NCI-H226 (cell line): ENCODE data around the gene MUC15.
"Not testable (repeated sequence)": the region's sequence is repeated elsewhere in the genome, so short reads cannot be mapped to it uniquely, and the experiment has no call there.

Experiments
- DNase-seq: peaks from one replicate; pipeline ENCODE4 v3.0.0-alpha.2; 2015

The MUC15 gene

GRCh38 chr11:26571861-26572654 lies at the start of gene MUC15:
TSS of gene MUC15 (minus strand) at chr11:26572263. CDS start at chr11:26567094, 5,169 bp downstream.
- DNase-seq, result no peak

DNA sequence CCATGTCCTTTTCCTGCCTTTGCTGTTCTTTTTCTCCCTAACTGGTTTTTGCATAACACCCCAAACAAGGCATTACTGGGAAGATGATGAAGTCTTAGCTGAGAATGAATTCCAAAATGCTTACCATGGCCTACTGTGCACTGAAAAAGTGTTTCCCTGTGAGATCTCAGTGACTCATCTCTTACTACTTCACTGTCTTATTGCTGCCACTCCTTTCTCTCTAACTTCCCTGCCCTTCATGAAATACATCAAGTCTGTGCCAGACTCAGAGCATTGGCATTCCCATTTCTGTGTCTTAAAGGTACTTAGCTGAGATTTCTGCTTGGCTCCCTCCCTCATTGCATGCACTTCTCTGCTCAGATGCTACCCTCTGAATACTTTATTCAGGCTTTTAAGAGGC lies 49.1 kb upstream of the MUC15 start:
- DNase-seq, result peak; percentile 93

GRCh38 chr11:26620282-26621045 lies 48.4 kb upstream of the MUC15 start:
- no peak for DNase-seq

GRCh38 chr11:26618441-26618840 lies 46.4 kb upstream of the MUC15 start:
- no peak for DNase-seq

DNA sequence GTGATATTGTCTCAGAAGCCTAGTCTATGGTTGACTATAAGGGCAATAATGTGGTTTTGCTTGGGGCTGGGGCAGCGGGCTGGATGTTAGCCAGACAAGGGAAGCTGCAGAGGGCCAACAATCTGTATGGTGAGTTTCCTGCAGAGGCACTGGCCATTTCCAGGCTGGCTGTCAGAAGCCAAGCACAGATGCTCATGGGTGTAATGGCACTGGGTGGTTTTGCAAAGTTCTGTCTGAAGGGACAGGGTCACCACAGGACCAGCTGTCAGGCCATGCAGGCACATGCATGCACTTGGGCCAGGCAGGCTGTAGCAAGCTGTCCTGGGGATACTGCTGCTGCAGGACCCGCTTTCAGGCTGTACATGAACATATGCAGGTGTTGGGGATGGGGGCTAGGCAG lies 41.7 kb upstream of the MUC15 start:
- no peak for DNase-seq

GRCh38 chr11:26608507-26609146 lies 36.6 kb upstream of the MUC15 start:
- DNase-seq, result no peak

DNA sequence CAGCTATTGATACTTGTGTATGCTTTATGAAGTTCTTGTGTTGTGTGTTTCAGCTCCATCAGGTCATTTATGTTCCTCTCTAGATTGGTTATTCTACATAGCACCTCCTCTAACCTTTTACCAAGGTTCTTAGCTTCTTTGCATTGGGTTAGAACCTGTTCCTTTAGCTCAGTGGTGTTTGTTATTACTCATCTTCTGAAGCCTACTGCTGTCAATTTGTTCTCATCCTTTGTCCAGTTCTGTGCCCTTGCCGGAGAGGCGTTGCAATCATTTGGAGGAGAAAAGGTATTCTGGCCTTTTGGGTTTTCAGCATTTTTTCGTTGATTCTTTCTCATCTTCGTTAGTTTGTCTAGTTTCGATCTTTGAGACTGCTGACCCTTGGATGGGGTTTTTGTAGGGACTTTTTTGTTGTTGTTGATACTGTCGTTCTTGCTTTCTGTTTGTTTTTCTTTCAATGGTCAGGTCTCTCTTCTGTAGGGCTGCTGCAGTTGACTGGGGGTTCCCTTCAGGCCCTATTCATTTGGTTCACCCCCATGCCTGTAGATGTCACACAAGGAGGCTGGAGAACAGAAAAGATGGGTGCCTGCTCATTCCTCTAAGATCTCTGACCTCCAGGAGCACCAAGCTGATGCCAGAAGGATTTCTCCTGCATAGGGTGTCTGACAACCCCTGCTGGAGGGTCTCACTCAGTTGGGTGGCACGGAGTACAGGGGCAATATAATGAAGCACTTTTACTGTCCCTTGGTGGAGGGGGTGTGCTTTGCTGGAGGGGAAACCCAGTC lies 35.9 kb upstream of the MUC15 start:
- DNase-seq, result no peak

- DNase-seq, result no peak
These were observed 27.9 kb upstream of the MUC15 start for GRCh38 chr11:26599876-26600434.

GRCh38 chr11:26599425-26599824 lies 27.4 kb upstream of the MUC15 start:
- DNase-seq, result peak; percentile 2

GRCh38 chr11:26597899-26598298 lies 25.8 kb upstream of the MUC15 start:
- no peak for DNase-seq

DNA sequence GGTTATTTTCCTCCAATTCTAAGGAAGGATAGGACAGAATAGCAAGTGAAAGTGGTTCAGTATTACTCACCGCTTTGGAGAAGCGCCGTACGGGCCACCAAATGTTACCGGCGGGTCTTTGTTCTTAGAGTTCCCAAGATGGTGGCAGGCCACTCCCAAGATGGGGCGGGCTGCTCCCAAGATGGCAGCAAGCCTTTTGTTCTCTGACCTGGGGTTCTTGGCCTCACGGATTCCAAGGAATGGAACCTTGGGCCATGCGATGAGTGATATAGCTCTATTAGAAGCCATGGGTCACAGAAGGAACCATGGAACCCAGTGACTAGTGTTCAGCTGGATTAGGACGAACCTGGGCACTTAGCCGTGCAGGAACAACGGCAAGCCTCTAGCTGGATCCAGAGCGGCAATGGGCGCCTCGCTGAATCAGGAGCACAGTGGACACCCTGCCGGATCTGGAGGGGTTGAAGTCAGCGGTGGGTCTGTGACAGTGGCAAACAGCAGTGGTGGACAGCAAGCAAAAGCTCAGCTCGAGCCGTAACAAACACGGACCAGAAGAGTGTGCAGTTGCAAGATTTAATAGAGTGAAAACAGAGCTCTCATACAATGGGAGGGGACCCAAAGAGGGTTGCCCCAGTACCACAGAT lies 25.1 kb upstream of the MUC15 start:
- not testable (repeated sequence) for DNase-seq

GRCh38 chr11:26595207-26595865 lies 23.3 kb upstream of the MUC15 start:
- DNase-seq, result not testable (repeated sequence)

GRCh38 chr11:26593691-26594090 lies 21.6 kb upstream of the MUC15 start:
- DNase-seq, result no peak

DNA sequence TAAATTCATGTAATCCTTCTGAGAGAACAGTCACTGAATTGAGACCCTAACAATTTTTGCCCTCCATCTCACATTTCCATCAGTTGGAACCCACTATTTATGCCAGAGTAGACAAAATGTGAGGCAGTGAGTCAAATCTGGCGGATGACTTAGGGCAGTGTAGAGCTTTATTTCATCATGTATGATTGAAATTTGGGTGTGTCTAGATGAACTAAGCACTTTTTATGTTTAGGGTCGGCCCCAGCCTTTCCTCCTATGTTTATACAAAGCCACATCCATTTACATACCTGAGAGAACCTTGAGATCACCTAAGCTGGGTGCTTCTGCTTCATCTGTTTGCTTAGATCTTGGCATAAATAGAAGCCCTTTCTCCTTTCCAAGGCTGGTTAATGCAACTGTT lies 15.0 kb upstream of the MUC15 start:
- no peak for DNase-seq

DNA sequence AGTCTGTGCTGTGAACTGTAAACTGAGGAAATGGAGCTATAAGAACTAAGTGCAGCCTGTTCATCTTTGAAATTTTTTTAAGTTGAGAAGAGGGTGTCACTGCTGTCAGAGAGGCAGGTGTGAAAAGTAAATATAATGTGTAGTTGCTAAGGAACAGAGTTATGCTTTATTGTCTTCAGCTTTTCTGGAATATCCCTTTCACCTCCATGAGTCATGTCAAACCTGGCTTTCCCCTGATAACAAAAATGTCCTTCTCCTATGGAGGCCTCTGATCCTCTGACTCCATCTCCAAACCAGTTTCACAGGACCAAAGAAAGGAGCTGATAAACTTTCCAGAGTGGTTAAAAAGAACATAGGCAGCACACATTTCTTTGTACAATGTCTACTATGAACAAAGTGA lies 12.8 kb upstream of the MUC15 start:
- peak; percentile 1 for DNase-seq

DNA sequence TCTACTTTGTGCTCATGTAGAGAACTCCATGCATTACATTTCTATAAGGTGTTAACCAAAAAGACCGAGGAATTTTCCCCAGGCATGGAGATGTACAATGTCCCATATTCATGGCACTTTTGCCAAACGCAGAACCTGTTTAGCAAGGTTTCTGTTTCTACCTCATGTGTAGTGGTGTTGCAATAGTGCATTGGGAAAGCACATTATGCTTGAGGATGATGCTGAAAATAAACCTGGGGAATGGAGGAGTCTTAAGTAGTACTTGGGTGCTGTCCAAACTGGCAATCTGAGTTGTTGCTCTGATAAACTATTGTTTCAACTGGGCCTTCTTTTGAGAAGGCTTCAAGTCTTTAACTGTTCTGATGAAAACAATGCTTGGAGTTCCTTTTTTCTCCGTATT lies 11.5 kb upstream of the MUC15 start:
- DNase-seq, result peak; percentile 49

- no peak for DNase-seq
These were observed 8.9 kb upstream of the MUC15 start for GRCh38 chr11:26580929-26581328.

DNA sequence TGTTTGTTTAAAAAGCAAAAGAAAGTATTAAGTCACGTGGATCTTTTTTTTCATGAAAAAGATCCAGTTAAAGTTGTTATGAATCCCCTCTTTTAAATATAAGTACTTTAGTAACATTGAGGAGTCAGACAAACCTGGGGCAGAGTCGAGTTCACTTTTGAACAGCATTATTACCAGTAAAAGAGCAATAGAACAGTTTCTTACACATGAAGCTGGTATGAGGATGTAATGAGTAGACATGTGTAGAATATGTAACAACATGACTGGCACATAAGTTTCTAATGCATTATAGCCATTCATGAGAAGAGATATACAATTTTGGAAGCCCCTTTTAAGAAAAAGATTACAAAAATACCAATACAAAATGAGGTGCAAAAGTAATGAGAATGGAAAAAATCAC lies 7.6 kb upstream of the MUC15 start:
- no peak for DNase-seq

- no peak for DNase-seq
These were observed 7.1 kb upstream of the MUC15 start for GRCh38 chr11:26578998-26579661.

DNA sequence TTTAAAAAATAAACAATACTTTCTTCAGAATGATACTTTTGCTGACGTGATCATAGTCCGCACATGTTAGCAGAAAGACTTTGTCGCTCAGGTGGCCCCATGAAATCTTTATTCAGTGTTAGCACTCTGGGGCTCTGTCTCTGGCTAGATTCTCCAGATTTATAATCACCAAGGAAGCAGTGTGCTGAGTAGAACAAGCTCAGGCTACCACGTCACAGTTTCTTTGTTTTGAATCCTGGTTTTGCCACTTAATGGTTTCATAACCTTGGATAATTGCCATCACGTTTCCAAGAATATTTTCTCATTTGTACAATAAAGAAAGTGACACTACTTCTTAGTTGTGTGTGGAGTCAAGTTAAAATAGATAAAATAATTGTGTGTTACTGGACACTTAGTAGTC lies 3.9 kb upstream of the MUC15 start:
- no peak for DNase-seq

GRCh38 chr11:26573896-26574295 lies 1.8 kb upstream of the MUC15 start:
- DNase-seq, result no peak
